ENCODE results near the gene NFE2L2. TPM values are rescaled to one million over a fixed set of nuclear protein-coding genes. Genes with fewer than 3 reads are reported as not detected.
"Not testable (repeated sequence)": the region's sequence is repeated elsewhere in the genome, so short reads cannot be mapped to it uniquely, and the experiment has no call there.

NFE2L2 gene
- total RNA-seq, 2 experiments from 2014 or later = 61.3 to 64.3 TPM

DNA sequence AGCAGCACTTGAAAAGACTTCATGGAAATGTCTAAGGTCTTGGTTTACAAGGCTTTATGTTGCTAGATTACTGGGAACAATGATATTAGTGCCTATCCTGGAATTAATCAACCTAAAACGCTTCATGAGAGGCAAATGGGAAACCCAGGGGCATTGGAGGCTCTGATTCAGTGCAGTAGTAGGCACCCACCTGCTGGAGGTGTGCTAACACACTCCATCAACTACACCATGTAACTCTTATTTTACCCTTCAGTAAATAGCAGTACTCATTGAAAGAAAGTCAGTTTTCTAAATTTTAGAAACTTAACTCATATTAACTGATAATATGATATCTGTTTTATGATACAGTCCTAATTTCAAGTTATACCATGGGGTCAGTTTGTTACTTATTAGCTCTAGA, 69.3 kb downstream of the NFE2L2 start:
- ChIA-PET CTCF (interaction anchor here (0.7 to 1.5 kb wide), 4 partner anchors 7 to 140 kb away, joined by 3 to 4 read pairs (median 3); no protein-coding TSS in a partner anchor), POLR2A (no interaction called here)
- Mint-ChIP-seq H3K4me1 (ENCODE audit: low read depth) (no peaks in the 10 kb centered on the region), H3K9me3 (ENCODE audit: insufficient read depth) (no peaks in the 10 kb centered on the region), H3K27me3 (ENCODE audit: low read depth) (no peaks in the 10 kb centered on the region), H3K27ac (no peak overlapping the region), H3K36me3 (ENCODE audit: low read depth) (no peaks in the 10 kb centered on the region), H3K4me3 (no peak overlapping the region)
- no peak for ATAC-seq
- no peak for DNase-seq

DNA sequence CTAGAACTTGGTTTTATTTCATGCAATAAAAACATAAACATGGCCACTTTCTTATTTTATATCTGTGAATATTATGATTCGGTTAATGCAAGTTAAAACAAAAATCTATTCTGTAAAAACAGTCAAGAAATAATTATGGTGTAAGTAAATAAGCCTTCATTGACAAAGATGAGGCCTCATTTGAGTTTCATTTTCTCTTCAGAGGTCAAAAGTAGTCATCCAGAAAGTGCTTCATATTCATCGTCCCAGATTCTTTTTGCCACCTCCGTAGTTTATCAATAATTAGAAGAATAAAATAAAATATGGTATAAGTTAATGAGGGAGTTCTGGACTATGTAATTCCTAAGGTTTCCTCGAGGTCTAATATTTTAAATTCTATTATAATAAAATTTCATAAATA, 71.3 kb downstream of the NFE2L2 start:
- Mint-ChIP-seq H3K27ac (no peak overlapping the region), H3K4me3 (no peak overlapping the region)

DNA sequence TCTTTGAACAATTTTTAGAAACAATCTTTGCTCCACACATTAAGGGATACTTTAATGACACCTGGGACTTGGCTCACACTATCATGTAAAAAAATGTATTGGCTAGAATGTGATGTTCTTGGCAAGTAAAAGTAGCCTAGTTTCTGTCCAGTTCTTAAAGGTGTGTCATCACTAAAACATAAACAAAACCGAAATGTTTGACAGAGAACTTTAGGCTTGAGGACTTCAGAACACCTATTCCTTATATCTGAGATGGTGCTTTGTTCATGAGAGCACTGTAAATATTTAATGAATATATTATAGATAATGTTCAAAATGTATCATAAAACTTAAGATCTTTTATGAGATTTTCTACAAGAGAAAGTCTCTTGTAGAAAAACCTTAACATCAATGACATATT, 71.7 kb downstream of the NFE2L2 start:
- Mint-ChIP-seq H3K4me1 (ENCODE audit: low read depth) (no peaks in the 10 kb centered on the region), H3K27ac (no peak overlapping the region), H3K9me3 (ENCODE audit: insufficient read depth) (no peaks in the 10 kb centered on the region), H3K36me3 (ENCODE audit: low read depth) (no peaks in the 10 kb centered on the region), H3K4me3 (no peak overlapping the region), H3K27me3 (ENCODE audit: low read depth) (no peaks in the 10 kb centered on the region)
- CTCF ChIA-PET = no interaction called here
- POLR2A ChIA-PET = no interaction called here
- DNase-seq = no peak
- ATAC-seq = no peak

More for the DNA sequence above, 71.3 kb downstream of the NFE2L2 start:
- Mint-ChIP-seq H3K4me1 (ENCODE audit: low read depth) (no peaks in the 10 kb centered on the region), H3K9me3 (ENCODE audit: insufficient read depth) (no peaks in the 10 kb centered on the region), H3K27me3 (ENCODE audit: low read depth) (no peaks in the 10 kb centered on the region), H3K36me3 (ENCODE audit: low read depth) (no peaks in the 10 kb centered on the region)
- ATAC-seq (no peak), DNase-seq (no peak)
- CTCF ChIA-PET = interaction anchor here (1.1 to 1.5 kb wide), 3 partner anchors 17 to 142 kb away, joined by 3 to 12 read pairs (median 4); no protein-coding TSS in a partner anchor
- POLR2A ChIA-PET = interaction anchor here (0.9 kb wide), 1 partner anchor 71 kb away, joined by 4 read pairs; the partner anchor contains the start of gene NFE2L2

DNA sequence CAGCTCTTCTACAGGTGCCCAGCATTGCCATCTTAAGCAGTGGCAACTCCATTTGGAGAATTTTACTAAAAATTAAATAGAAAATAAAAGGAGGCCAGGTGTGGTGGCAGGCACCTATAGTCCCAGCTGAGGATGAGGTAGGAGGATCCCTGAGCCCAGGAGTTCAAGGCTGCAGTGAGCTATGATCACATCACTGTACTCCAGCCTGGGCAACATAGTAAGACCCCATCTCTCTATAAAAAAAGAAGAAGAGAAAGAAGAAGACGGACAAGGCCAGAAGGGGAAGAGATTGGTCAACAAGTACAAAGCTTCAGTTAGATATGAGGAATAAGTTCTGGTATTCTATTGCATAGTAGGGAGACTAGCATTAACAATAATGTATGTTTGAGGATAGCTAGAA, 73.6 kb downstream of the NFE2L2 start:
- no peak overlapping the region for H3K4me3 Mint-ChIP-seq
- ChIA-PET POLR2A (interaction anchor here (0.6 to 1.0 kb wide), 2 partner anchors 13 to 17 kb away, joined by 3 to 4 read pairs; no protein-coding TSS in a partner anchor), CTCF (interaction anchor here (0.8 to 1.3 kb wide), 2 partner anchors 26 to 105 kb away, joined by 3 to 7 read pairs; no protein-coding TSS in a partner anchor)
- DNase-seq (no peak), ATAC-seq (no peak)
- H3K27ac Mint-ChIP-seq = no peak overlapping the region
- H3K36me3 Mint-ChIP-seq (ENCODE audit: low read depth) = no peaks in the 10 kb centered on the region
- H3K9me3 Mint-ChIP-seq (ENCODE audit: insufficient read depth) = no peaks in the 10 kb centered on the region
- no peaks in the 10 kb centered on the region for H3K4me1 Mint-ChIP-seq (ENCODE audit: low read depth)
- peaks cover 5% of the 10 kb centered on the region for H3K27me3 Mint-ChIP-seq (ENCODE audit: low read depth)

DNA sequence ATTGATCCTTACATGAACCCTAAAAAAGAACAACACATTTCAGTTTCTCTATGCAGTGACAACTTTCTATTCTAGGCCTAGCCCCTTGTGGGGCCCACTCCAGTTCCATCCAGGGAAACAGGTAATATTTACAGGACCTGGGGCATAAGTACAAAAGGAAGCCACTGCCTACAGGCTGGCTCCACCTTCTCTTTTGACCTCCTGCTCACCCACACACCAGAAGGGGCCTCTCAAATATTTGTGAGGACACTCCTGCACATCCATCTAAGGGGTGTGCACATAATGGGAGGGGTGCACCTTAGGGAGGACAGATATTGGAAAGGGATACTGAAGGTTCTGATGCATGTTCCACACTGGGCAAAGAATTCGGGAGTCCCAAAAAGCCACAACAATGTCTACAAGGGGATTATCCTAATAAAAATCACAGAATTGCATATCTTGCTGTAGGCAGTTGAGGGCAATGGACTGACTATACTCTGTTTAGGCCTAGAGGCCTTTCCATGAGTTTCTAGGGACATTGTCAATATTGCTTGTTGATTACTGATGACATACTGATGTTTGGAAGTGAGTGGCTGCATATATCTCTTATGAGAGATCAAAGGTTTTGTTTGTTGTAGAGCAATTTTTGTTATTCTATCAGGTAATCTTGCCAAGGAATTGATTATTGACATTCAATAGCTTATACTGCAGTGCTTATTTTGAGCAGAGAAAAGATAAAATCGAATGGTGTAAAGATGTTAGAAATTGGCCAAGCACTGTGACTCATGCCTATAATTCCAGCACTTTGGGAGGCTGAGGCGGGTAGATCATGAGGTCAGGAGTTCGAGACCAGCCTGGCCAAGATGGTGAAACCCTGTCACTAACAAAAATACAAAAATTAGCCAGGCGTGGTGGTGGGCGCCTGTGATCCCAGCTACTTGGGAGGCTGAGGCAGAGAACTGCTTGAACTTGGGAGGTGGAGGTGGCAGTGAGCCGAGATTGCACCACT, 75.8 kb downstream of the NFE2L2 start:
- ATAC-seq = no peak
- no peak overlapping the region for H3K4me3 Mint-ChIP-seq
- no peak for DNase-seq
- H3K27ac Mint-ChIP-seq = no peak overlapping the region
- POLR2A ChIA-PET = interaction anchor here (0.6 to 1.0 kb wide), 2 partner anchors 24 to 798 kb away, joined by 3 read pairs; partner anchors contain the start of gene HNRNPA3
- CTCF ChIA-PET = interaction anchor here (1.2 to 1.3 kb wide), 2 partner anchors 10 to 24 kb away, joined by 3 to 4 read pairs; no protein-coding TSS in a partner anchor
- no peaks in the 10 kb centered on the region for H3K4me1 Mint-ChIP-seq (ENCODE audit: low read depth)
- peaks cover 7% of the 10 kb centered on the region for H3K27me3 Mint-ChIP-seq (ENCODE audit: low read depth)
- no peaks in the 10 kb centered on the region for H3K9me3 Mint-ChIP-seq (ENCODE audit: insufficient read depth)
- no peaks in the 10 kb centered on the region for H3K36me3 Mint-ChIP-seq (ENCODE audit: low read depth)

DNA sequence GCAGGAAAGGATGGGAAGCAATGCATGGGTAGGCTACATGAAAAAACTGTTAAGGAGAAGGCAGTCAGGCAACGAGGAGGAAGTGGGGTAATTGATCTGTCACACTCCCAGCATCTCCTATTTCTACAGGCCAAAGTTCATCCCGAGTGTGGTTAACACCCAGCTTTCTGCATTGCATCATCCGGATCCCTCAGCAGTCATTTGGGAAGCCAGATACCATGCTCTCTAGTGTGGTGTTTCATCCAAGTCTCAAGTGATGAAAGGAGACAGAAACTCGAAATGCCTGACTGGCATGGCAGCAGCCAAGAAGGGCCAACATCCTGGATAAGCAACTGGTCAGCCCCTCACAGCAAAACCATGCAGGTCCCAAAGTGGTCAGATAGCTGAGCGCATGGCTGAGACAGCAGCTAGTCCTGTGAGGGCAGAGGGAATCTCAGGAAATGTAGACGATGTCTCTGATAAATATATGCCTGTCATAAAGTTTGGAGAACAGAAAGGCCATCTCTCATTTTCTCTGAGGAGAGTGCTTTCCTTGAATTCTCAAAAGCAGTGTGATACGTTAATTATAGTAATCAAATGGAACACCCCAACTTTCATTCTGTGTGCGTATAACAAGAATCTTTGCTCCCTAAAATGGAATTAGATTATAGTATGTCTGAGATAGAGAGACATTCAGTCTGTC, 76.8 kb downstream of the NFE2L2 start:
- CTCF ChIA-PET = no interaction called here
- DNase-seq = no peak
- H3K4me1 Mint-ChIP-seq (ENCODE audit: low read depth) = peaks cover 2% of the 10 kb centered on the region

DNA sequence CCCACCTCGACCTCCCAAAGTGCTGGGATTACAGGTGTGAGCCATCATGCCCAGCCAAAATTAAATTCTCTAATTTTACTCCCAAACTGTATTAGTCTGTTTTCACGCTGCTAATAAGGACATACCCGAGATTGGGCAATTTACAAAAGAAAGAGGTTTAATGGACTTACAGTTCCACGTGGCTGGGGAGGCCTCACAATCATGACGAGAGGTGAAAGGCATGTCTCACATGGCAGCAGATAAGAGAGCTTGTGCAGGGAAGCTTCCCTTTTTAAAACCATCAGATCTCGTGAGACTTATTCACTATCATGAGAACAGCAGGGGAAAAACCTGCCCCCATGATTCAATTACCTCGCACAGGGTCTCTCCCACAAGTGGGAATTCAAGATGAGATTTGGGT, 78.5 kb downstream of the NFE2L2 start:
- H3K36me3 Mint-ChIP-seq (ENCODE audit: low read depth); H3K4me3 Mint-ChIP-seq; H3K9me3 Mint-ChIP-seq (ENCODE audit: insufficient read depth); H3K27ac Mint-ChIP-seq; DNase-seq; H3K4me1 Mint-ChIP-seq (ENCODE audit: low read depth); ATAC-seq: not testable (repeated sequence)
- CTCF ChIA-PET = interaction anchor here (0.9 to 2.7 kb wide), 4 partner anchors 9 to 25 kb away, joined by 3 to 12 read pairs (median 5); no protein-coding TSS in a partner anchor
- POLR2A ChIA-PET = interaction anchor here (0.6 kb wide), 1 partner anchor 78 kb away, joined by 4 read pairs; the partner anchor contains the start of gene NFE2L2
- peaks cover 15% of the 10 kb centered on the region for H3K27me3 Mint-ChIP-seq (ENCODE audit: low read depth)

More for the DNA sequence above, 76.8 kb downstream of the NFE2L2 start:
- H3K27ac Mint-ChIP-seq = no peak overlapping the region
- POLR2A ChIA-PET = no interaction called here
- H3K9me3 Mint-ChIP-seq (ENCODE audit: insufficient read depth) = no peaks in the 10 kb centered on the region
- no peaks in the 10 kb centered on the region for H3K36me3 Mint-ChIP-seq (ENCODE audit: low read depth)
- ATAC-seq = no peak
- H3K4me3 Mint-ChIP-seq = no peak overlapping the region
- peaks cover 10% of the 10 kb centered on the region for H3K27me3 Mint-ChIP-seq (ENCODE audit: low read depth)

DNA sequence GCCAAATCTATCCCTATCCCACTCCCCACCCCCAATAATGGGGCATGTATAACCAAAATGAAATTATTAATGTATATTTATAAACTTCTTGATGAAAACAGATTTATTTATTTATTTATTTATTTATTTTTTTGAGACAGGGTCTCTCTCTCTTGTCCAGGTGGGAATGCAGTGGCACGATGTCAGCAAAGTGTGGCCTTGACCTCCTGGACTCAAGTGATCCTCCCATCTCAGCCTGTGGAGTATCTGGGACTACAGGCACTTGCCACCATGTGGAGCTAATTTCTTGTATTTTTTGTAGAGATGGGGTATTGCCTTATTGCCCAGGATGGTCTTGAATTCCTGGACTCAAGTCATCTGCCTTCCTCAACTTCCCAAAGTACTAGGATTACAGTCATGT, 79.9 kb downstream of the NFE2L2 start:
- DNase-seq (no peak), ATAC-seq (no peak)
- Mint-ChIP-seq H3K9me3 (ENCODE audit: insufficient read depth) (no peaks in the 10 kb centered on the region), H3K4me3 (no peak overlapping the region), H3K27ac (no peak overlapping the region), H3K27me3 (ENCODE audit: low read depth) (peaks cover 15% of the 10 kb centered on the region), H3K36me3 (ENCODE audit: low read depth) (no peaks in the 10 kb centered on the region), H3K4me1 (ENCODE audit: low read depth) (peaks cover 2% of the 10 kb centered on the region)
- POLR2A ChIA-PET = no interaction called here
- CTCF ChIA-PET = interaction anchor here (0.6 to 2.7 kb wide), 4 partner anchors 18 to 669 kb away, joined by 3 to 12 read pairs (median 4); no protein-coding TSS in a partner anchor

DNA sequence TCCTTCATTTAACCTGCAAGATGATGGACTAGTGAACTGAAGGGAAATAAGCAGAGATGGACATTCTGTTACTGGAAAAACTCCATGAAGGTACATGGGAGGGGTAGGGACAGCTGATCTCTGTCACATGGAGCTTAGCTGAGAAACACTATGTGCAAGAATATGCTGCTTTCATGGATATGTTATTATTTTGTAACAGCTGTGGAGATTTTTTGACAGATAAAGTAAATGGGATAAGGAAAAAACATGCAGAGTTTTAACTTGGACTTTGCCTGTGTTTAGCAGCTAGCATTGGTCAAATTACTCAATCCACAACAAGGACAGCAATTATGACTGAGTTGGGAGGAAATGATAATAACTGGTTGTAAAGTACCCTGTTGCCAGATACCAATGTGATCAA, 80.7 kb downstream of the NFE2L2 start:
- CTCF ChIA-PET = interaction anchor here (0.6 to 1.1 kb wide), 3 partner anchors 18 to 668 kb away, joined by 3 to 5 read pairs (median 3); no protein-coding TSS in a partner anchor
- POLR2A ChIA-PET = no interaction called here

More for the DNA sequence above, 80.7 kb downstream of the NFE2L2 start:
- DNase-seq (no peak), ATAC-seq (no peak)
- Mint-ChIP-seq H3K4me3 (no peak overlapping the region), H3K9me3 (ENCODE audit: insufficient read depth) (no peaks in the 10 kb centered on the region), H3K27ac (no peak overlapping the region), H3K36me3 (ENCODE audit: low read depth) (no peaks in the 10 kb centered on the region), H3K27me3 (ENCODE audit: low read depth) (peaks cover 17% of the 10 kb centered on the region), H3K4me1 (ENCODE audit: low read depth) (peaks cover 2% of the 10 kb centered on the region)

All from activated CD8-positive, alpha-beta T cell treated with anti-CD3 and anti-CD28 coated beads, Interleukin-2, amount 10 ng/mL, durations not matched to agents 7 days and 5 days (primary cell).